GM12878 (cell line): ENCODE data around the gene RNF168. TPM values are rescaled to one million over a fixed set of nuclear protein-coding genes. Genes with fewer than 3 reads are reported as not detected.
"Not testable (repeated sequence)": the region's sequence is repeated elsewhere in the genome, so short reads cannot be mapped to it uniquely, and the experiment has no call there.

Source experiments
- ATAC-seq: fragments of 200-7000 bp; cut with Tn5 transposase; 3 replicates; pipeline ENCODE4 v1.9.1; 2020; ENCODE audit warnings: mild to moderate bottlenecking, moderate library complexity
- BruUV-seq: library from RNA; stranded (reverse); fragments of 400-500 nt; replicated peaks from 2 replicates; lab custom pipeline; 2021; lab: Mats Ljungman, UMichigan
- CTCF ChIA-PET: fragments of 300-600 bp; sonication (Branson Sonifier 250); formaldehyde crosslinking; extraction: SDS; loops from one replicate; lab custom pipeline; 2021; ENCODE audit warnings: inconsistent platforms; lab: Yijun Ruan, JAX
- POLR2A ChIA-PET: fragments of 350-600 bp; formaldehyde crosslinking; extraction: SDS; loops from one replicate; lab custom pipeline; 2021; ENCODE audit warnings: inconsistent platforms; lab: Charles Lee
- RAD21 ChIA-PET: fragments of 300-600 bp; sonication (Branson Sonifier 250); formaldehyde crosslinking; loops from one replicate; lab custom pipeline; 2023; ENCODE audit warnings: antibody characterized with exemption; ENCODE audit not compliant: unreplicated experiment; lab: Charles Lee
- SMC1A ChIA-PET: fragments of 300-600 bp; sonication (Branson Sonifier 250); formaldehyde crosslinking; loops from one replicate; lab custom pipeline; 2023; ENCODE audit not compliant: unreplicated experiment, uncharacterized antibody; lab: Charles Lee
- DNase-seq: peaks from one replicate; pipeline ENCODE4 v3.0.0-alpha.2; 2011; ENCODE audit warnings: low read depth, low spot score
- FAIRE-seq: peaks from 3 replicates; lab custom pipeline; 2011; peaks lifted over from hg19 to GRCh38; lab: Jason Lieb, UNC
- H2AFZ ChIP-seq: 2 replicates; pipeline ENCODE4 v1.6.0; 2011; ENCODE audit warnings: low read depth, low read length, control low read depth; ENCODE audit not compliant: control insufficient read depth
- H3K27ac ChIP-seq: 2 replicates; pipeline ENCODE4 v1.5.1; 2011; ENCODE audit warnings: control low read depth; ENCODE audit not compliant: control insufficient read depth, insufficient read depth
- H3K27me3 ChIP-seq, 2 experiments: replicated peaks in 1 of 2; 2 replicates each; pipeline versions ENCODE4 v1.6.0 to v1.6.1; 2011; ENCODE audit warnings: low read length in 1 of 2; ENCODE audit not compliant: control insufficient read depth in 2 of 2, insufficient read depth in 2 of 2
- H3K36me3 ChIP-seq, 2 experiments: 2 replicates each; pipeline ENCODE4 v1.5.1; 2011; ENCODE audit warnings: low read length in 1 of 2; ENCODE audit not compliant: control insufficient read depth in 2 of 2, insufficient read depth in 2 of 2
- H3K4me1 ChIP-seq: 2 replicates; pipeline ENCODE4 v1.6.1; 2011; ENCODE audit warnings: mild to moderate bottlenecking, low read length, moderate library complexity, mixed read lengths; ENCODE audit not compliant: control insufficient read depth, insufficient read depth
- H3K4me2 ChIP-seq: 2 replicates; pipeline ENCODE4 v1.6.0; 2011; ENCODE audit warnings: control low read depth; ENCODE audit not compliant: control insufficient read depth, insufficient read depth
- H3K4me3 ChIP-seq: fragments of 200-600 bp; sonication (generic); 2 replicates; pipeline ENCODE4 v1.5.1; 2016
- H3K79me2 ChIP-seq: 2 replicates; pipeline ENCODE4 v1.6.0; 2011; ENCODE audit warnings: low read length; ENCODE audit not compliant: control insufficient read depth, insufficient read depth
- H3K9ac ChIP-seq: 2 replicates; pipeline ENCODE4 v1.8.0; 2011; ENCODE audit warnings: low read length, control low read depth, mixed read lengths; ENCODE audit not compliant: control insufficient read depth, insufficient read depth
- H3K9me3 ChIP-seq: replicated peaks from 3 replicates; pipeline ENCODE4 v1.5.1; 2011; ENCODE audit warnings: mild to moderate bottlenecking, low read length; ENCODE audit not compliant: control insufficient read depth, insufficient read depth
- H4K20me1 ChIP-seq: 2 replicates; pipeline ENCODE4 v1.6.0; 2011; ENCODE audit not compliant: control insufficient read depth, insufficient read depth
- ATF2 ChIP-seq: IDR thresholded peaks from 2 replicates; pipeline ENCODE4 v1.6.1; 2012; ENCODE audit warnings: low read length, inconsistent platforms
- CTCF ChIP-seq, 3 experiments: IDR thresholded peaks in 2 of 3; conservative IDR thresholded peaks in 1 of 3; 2 replicates each; pipeline ENCODE4 v1.5.1; 2011; ENCODE audit warnings: low read depth in 3 of 3, low read length in 3 of 3, mild to moderate bottlenecking in 3 of 3, control low read depth in 2 of 3, moderate library complexity in 2 of 3, inconsistent platforms in 1 of 3, mixed read lengths in 1 of 3; ENCODE audit not compliant: control insufficient read depth in 2 of 3, insufficient read depth in 1 of 3; ENCODE audit errors: extremely low read depth in 1 of 3
- HDGF ChIP-seq: fragments of 450-650 bp; IDR thresholded peaks from 2 replicates; pipeline ENCODE4 v1.6.1; 2016; ENCODE audit warnings: antibody characterized with exemption
- MEF2B ChIP-seq: fragments of 450-650 bp; IDR thresholded peaks from 2 replicates; pipeline ENCODE4 v1.6.1; 2018; ENCODE audit warnings: mild to moderate bottlenecking, moderate library complexity; ENCODE audit not compliant: partially characterized antibody, poor library complexity, severe bottlenecking
- NBN ChIP-seq: fragments of 450-650 bp; IDR thresholded peaks from 2 replicates; pipeline ENCODE4 v1.6.1; 2016
- NR2F1 ChIP-seq: fragments of 450-650 bp; conservative IDR thresholded peaks from 2 replicates; pipeline ENCODE4 v1.6.1; 2017; ENCODE audit warnings: mild to moderate bottlenecking
- PKNOX1 ChIP-seq: fragments of 450-650 bp; IDR thresholded peaks from 2 replicates; pipeline ENCODE4 v1.6.1; 2016; ENCODE audit warnings: mild to moderate bottlenecking
- PML ChIP-seq: IDR thresholded peaks from 2 replicates; pipeline ENCODE4 v1.6.1; 2012; ENCODE audit warnings: low read length, inconsistent platforms
- RAD21 ChIP-seq: IDR thresholded peaks from 2 replicates; pipeline ENCODE4 v1.6.1; 2011; ENCODE audit warnings: mild to moderate bottlenecking, low read depth, low read length, moderate library complexity; ENCODE audit not compliant: insufficient read depth
- SPI1 ChIP-seq: IDR thresholded peaks from 2 replicates; pipeline ENCODE4 v1.6.1; 2011; ENCODE audit warnings: low read depth, mild to moderate bottlenecking, low read length, moderate library complexity, borderline replicate concordance; ENCODE audit not compliant: insufficient read depth
- ZBTB40 ChIP-seq: fragments of 450-650 bp; IDR thresholded peaks from 2 replicates; pipeline ENCODE4 v1.6.1; 2016; ENCODE audit warnings: mild to moderate bottlenecking, moderate library complexity, borderline replicate concordance
- ZNF24 ChIP-seq: fragments of 450-650 bp; IDR thresholded peaks from 2 replicates; pipeline ENCODE4 v1.6.1; 2017; ENCODE audit warnings: antibody characterized with exemption, mild to moderate bottlenecking
- WGBS: methylation state at CpG from one replicate; pipeline ENCODE4 v1.1.6; 2016; ENCODE audit warnings: low lambda C conversion rate; ENCODE audit not compliant: insufficient replicate concordance, insufficient coverage; ENCODE audit errors: missing lambda C conversion rate; 5-methylcytosine and 5-hydroxymethylcytosine counted together
- in situ Hi-C: fragments of 300-500 bp; cut with MboI; formaldehyde crosslinking; loops from 9 replicates; pipeline ENCODE4 v1.14.3; 2018; ENCODE audit warnings: mixed read lengths
- intact Hi-C: fragments of 100-400 bp; cut with micrococcal nuclease; formaldehyde crosslinking; loops from one replicate; pipeline ENCODE4 v1.14.2; 2022; ENCODE audit not compliant: unreplicated experiment
- polyA plus RNA-seq, 11 experiments: library from polyadenylated mRNA; depleted of rRNA in 4 of 11; unstranded in 6 of 11; stranded (reverse) in 5 of 11; fragments of >200 nt; fragmentation: Nextera tagmentation in 4 of 11; fragmentation: Illumina TruSeq in 1 of 11; extraction: Ambion mirVana in 4 of 11; extraction: Trizol in 1 of 11; gene quantifications; 1 replicate in 1 of 11; 2 replicates in 10 of 11; pipeline versions ENCODE4 v1.2.1 to v1.2.3, GENCODE V29; 2011 to 2016; ENCODE audit warnings: inconsistent platforms in 2 of 11, missing spikeins in 2 of 11, low read depth in 1 of 11
- total RNA-seq, 4 experiments: library from RNA; depleted of rRNA in 3 of 4; stranded (reverse); fragments of >200 nt in 3 of 4; fragmentation: Illumina TruSeq in 1 of 4; extraction: Trizol in 1 of 4; gene quantifications; 2 replicates each; pipeline versions ENCODE4 v1.2.1 to v1.2.3, GENCODE V29; 2013 to 2021

Gene RNF168
- total and polyA plus RNA-seq, 10 of the 15 experiments (the other 5 are each of a cell fraction or from before 2014, with no cell fraction given): 12.7 to 47.5 (median 24.8) TPM

GRCh38 chr3:196458063-196458462, 45.5 kb downstream of the RNF168 start (continued):
- TF ChIP-seq PML (no peak), ZNF24 (no peak)

GRCh38 chr3:196457470-196457869, 46.1 kb downstream of the RNF168 start:
- RAD21 ChIA-PET: interaction anchor here (0.7 to 6.8 kb wide), 4 partner anchors 14 to 176 kb away, joined by 3 to 60 read pairs (median 4); no protein-coding TSS in a partner anchor
- intact Hi-C loops: loop anchor here (1.0 kb wide), 1 partner anchor 22 kb away; no protein-coding TSS in a partner anchor
- H3K9me3 ChIP-seq, H3K27me3 ChIP-seq, H3K36me3 ChIP-seq, in situ Hi-C loops, H3K9ac ChIP-seq, H2AFZ ChIP-seq, H3K4me2 ChIP-seq, H3K4me3 ChIP-seq, H3K79me2 ChIP-seq, H3K4me1 ChIP-seq, H4K20me1 ChIP-seq, BruUV-seq, FAIRE-seq: not testable (repeated sequence)
- CTCF ChIA-PET: interaction anchor here (0.9 to 3.5 kb wide), 5 partner anchors 11 to 205 kb away, joined by 3 to 12 read pairs (median 3); no protein-coding TSS in a partner anchor
- ATAC-seq (peak; percentile 90), DNase-seq (peak; percentile 36)
- peak overlapping the region; percentile 47 for H3K27ac ChIP-seq
- 52% methylated on average over 7 of the region's 7 CpGs for WGBS
- POLR2A ChIA-PET: interaction anchor here (0.7 to 1.8 kb wide), 3 partner anchors 11 to 263 kb away, joined by 6 to 8 read pairs (median 8); no protein-coding TSS in a partner anchor
- SMC1A ChIA-PET: interaction anchor here (0.8 to 6.8 kb wide), 9 partner anchors 9 to 92 kb away, joined by 3 to 59 read pairs (median 3); no protein-coding TSS in a partner anchor
- peak; percentile 77; the same call in 1 of the 2 replicates for TF ChIP-seq SPI1
- TF ChIP-seq RAD21: 0 out of 2 replicates have a peak, but pooled peaks have one; percentile 14
- peak; percentile 70; the same call in 1 of the 2 replicates for TF ChIP-seq NBN
- peak; percentile 28 for TF ChIP-seq MEF2B
- peak in 1 of 3 experiments; percentile 5; a peak in 1 of 6 replicates for TF ChIP-seq CTCF (IDR thresholded peaks at IDR 0.05 in 2 of 3, conservative IDR thresholded peaks at IDR 0.05 in 1 of 3; ENCODE audit: control insufficient read depth in 2 of 3, extremely low read depth in 1 of 3, insufficient read depth in 1 of 3, low read depth in 3 of 3, low read length in 3 of 3)
- TF ChIP-seq ATF2: peak; percentile 19; the same call in 1 of the 2 replicates
- 0 out of 2 replicates have a peak, but pooled peaks have one; percentile 8 for TF ChIP-seq PKNOX1
- peak; percentile 12; the same call in 1 of the 2 replicates for TF ChIP-seq ZBTB40
- 0 out of 2 replicates have a peak, but pooled peaks have one; percentile 28 for TF ChIP-seq HDGF
- TF ChIP-seq NR2F1: peak; percentile 37; the same call in 1 of the 2 replicates
